Transverse colon (tissue), 4 donors: ENCODE results near the gene SEMA3C. TPM values are rescaled to one million over a fixed set of nuclear protein-coding genes. Genes with fewer than 3 reads are reported as not detected.

Experiments
- DNase-seq: peaks from one replicate; pipeline ENCODE4 v3.0.0-alpha.2; 2019
- H3K27ac ChIP-seq, 4 donors: fragments of 200-600 bp; sonication (generic); 2 replicates each; pipeline ENCODE4 v1.5.1; 2016 to 2018; ENCODE audit warnings: inconsistent platforms in 4 of 4
- H3K27me3 ChIP-seq: fragments of 200-600 bp; sonication (generic); 2 replicates; pipeline ENCODE4 v1.5.1; 2017; ENCODE audit warnings: inconsistent platforms
- H3K36me3 ChIP-seq, 4 donors: fragments of 200-600 bp; sonication (generic); 2 replicates each; pipeline ENCODE4 v1.5.1; 2017 to 2019; ENCODE audit warnings: inconsistent platforms in 4 of 4
- H3K4me1 ChIP-seq, 4 donors: fragments of 200-600 bp; sonication (generic); 2 replicates each; pipeline ENCODE4 v1.5.1; 2017 to 2020; ENCODE audit warnings: inconsistent platforms in 4 of 4
- H3K4me3 ChIP-seq, 4 donors: fragments of 200-600 bp; sonication (generic); 1 replicate in 1 of 4; 2 replicates in 3 of 4; pipeline versions ENCODE4 v1.5.1 to v1.6.1; 2017 to 2019; ENCODE audit warnings: inconsistent platforms in 4 of 4
- H3K9me3 ChIP-seq, 2 donors: fragments of 200-600 bp; sonication (generic); 2 replicates each; pipeline ENCODE4 v1.5.1; 2017 to 2019; ENCODE audit warnings: inconsistent platforms in 2 of 2
- CTCF ChIP-seq, 5 experiments: fragments of 200-600 bp in 3 of 5; fragments of 450-650 bp in 2 of 5; sonication (generic) in 3 of 5; IDR thresholded peaks; 1 replicate in 2 of 5; 2 replicates in 3 of 5; pipeline ENCODE4 v1.5.1; 2016 to 2017; ENCODE audit warnings: antibody characterized with exemption in 5 of 5, inconsistent platforms in 3 of 5, mild to moderate bottlenecking in 2 of 5, moderate library complexity in 1 of 5
- EP300 ChIP-seq: sonication (generic); formaldehyde crosslinking; IDR thresholded peaks from one replicate; pipeline ENCODE4 v1.6.1; 2017; ENCODE audit warnings: antibody characterized with exemption, low read depth
- POLR2A ChIP-seq: fragments of 450-650 bp; IDR thresholded peaks from one replicate; pipeline ENCODE4 v1.6.1; 2016; ENCODE audit warnings: antibody characterized with exemption, mild to moderate bottlenecking, moderate library complexity
- POLR2AphosphoS5 ChIP-seq, 3 donors: sonication (generic); formaldehyde crosslinking; IDR thresholded peaks; one replicate each; pipeline ENCODE4 v1.6.1; 2016; ENCODE audit warnings: antibody characterized with exemption in 3 of 3
- WGBS, 2 donors: methylation state at CpG; one replicate each; pipeline ENCODE4 v1.1.5; 2018; ENCODE audit warnings: low coverage in 1 of 2; 5-methylcytosine and 5-hydroxymethylcytosine counted together
- in situ Hi-C, 4 donors: fragments of 200-750 bp; cut with MboI; loops; one replicate each; pipeline versions ENCODE4 v1.15.0 to v1.15.1; 2017; ENCODE audit warnings: low sequenced_read_pairs in 3 of 4, low pct_ligation_motif_present in 1 of 4, low pct_unique_long_range_greater_than_20kb in 1 of 4
- intact Hi-C: fragments of 100-400 bp; cut with DNase I; formaldehyde crosslinking; loops from one replicate; pipeline ENCODE4 v1.15.1; 2023; ENCODE audit warnings: low total_unique reads
- total RNA-seq, 4 donors: library from RNA; depleted of rRNA; stranded (reverse); fragments of >200 nt; gene quantifications; one replicate each; pipeline ENCODE4 v1.1.0, GENCODE V29; 2016

Gene SEMA3C
- total RNA-seq, 4 donors from 2014 or later, result 34.0 to 83.8 (median 79.9) TPM

GRCh38 chr7:80781561-80781979, 137.3 kb downstream of the SEMA3C start:
- intact Hi-C loops (no loop called here), in situ Hi-C loops (no loop called here)
- TF ChIP-seq POLR2A (no peak), CTCF (IDR thresholded peaks at IDR 0.05) (peak in 1 of 5 experiments; percentile 8), POLR2AphosphoS5 (IDR thresholded peaks at IDR 0.05) (peak in 2 of 3 donors; percentile 28 to 56), EP300 (no peak)
- Histone ChIP-seq H3K27me3 (no peaks in the 10 kb centered on the region), H3K36me3 (no peaks in the 10 kb centered on the region), H3K9me3 (no peaks in the 10 kb centered on the region), H3K27ac (peak overlapping the region; percentile 8 to 64 (median 53)), H3K4me3 (no peak overlapping the region), H3K4me1 (peaks cover 0 to 17% (median 5%) of the 10 kb centered on the region in 4 donors)
- peak; percentile 22 for DNase-seq

- Histone ChIP-seq H3K9me3 (no peaks in the 10 kb centered on the region), H3K36me3 (no peaks in the 10 kb centered on the region), H3K27ac (peak overlapping the region; percentile 3 to 64 (median 53)), H3K4me3 (no peak overlapping the region), H3K27me3 (no peaks in the 10 kb centered on the region), H3K4me1 (peaks cover 0 to 17% (median 6%) of the 10 kb centered on the region in 4 donors)
- in situ Hi-C loops (no loop called here), intact Hi-C loops (no loop called here)
- DNase-seq, result no peak
- TF ChIP-seq CTCF (IDR thresholded peaks at IDR 0.05), result no peak
- TF ChIP-seq EP300, result no peak
- WGBS, 2 donors, result 39 to 67% methylated on average over 2 of the region's 2 CpGs
These were observed 137.7 kb downstream of the SEMA3C start for GRCh38 chr7:80781146-80781545.

- Histone ChIP-seq H3K27ac (peak overlapping the region in 3 of 4 donors; percentile 46 to 64 (median 60)), H3K9me3 (no peaks in the 10 kb centered on the region), H3K4me3 (no peak overlapping the region), H3K27me3 (no peaks in the 10 kb centered on the region), H3K36me3 (no peaks in the 10 kb centered on the region), H3K4me1 (peaks cover 0 to 25% (median 10%) of the 10 kb centered on the region in 4 donors)
- intact Hi-C loops, result no loop called here
- no peak for DNase-seq
- in situ Hi-C loops, result no loop called here
- WGBS, 2 donors, result 78 to 94% methylated on average over 2 of the region's 2 CpGs
- no peak for TF ChIP-seq POLR2AphosphoS5 (IDR thresholded peaks at IDR 0.05)
These were observed 139.4 kb downstream of the SEMA3C start for GRCh38 chr7:80779456-80779855.

- in situ Hi-C loops (no loop called here), intact Hi-C loops (no loop called here)
- TF ChIP-seq CTCF (IDR thresholded peaks at IDR 0.05) (no peak), POLR2AphosphoS5 (IDR thresholded peaks at IDR 0.05) (no peak), POLR2A (no peak), EP300 (no peak)
- H3K4me1 ChIP-seq, result peaks cover 0 to 34% (median 19%) of the 10 kb centered on the region in 4 donors
- peak overlapping the region in 1 of 4 donors; percentile 36 for H3K27ac ChIP-seq
- no peaks in the 10 kb centered on the region for H3K9me3 ChIP-seq
- WGBS, 2 donors, result 74 to 81% methylated on average over 3 of the region's 3 CpGs
- DNase-seq, result no peak
- no peaks in the 10 kb centered on the region for H3K27me3 ChIP-seq
- H3K36me3 ChIP-seq, result no peaks in the 10 kb centered on the region
- no peak overlapping the region for H3K4me3 ChIP-seq
These were observed 143.0 kb downstream of the SEMA3C start for GRCh38 chr7:80775897-80776296.

GRCh38 chr7:80775482-80775881, 143.4 kb downstream of the SEMA3C start:
- no peaks in the 10 kb centered on the region for H3K36me3 ChIP-seq
- in situ Hi-C loops (no loop called here), intact Hi-C loops (no loop called here)
- DNase-seq, result no peak
- no peaks in the 10 kb centered on the region for H3K27me3 ChIP-seq
- no peak for TF ChIP-seq POLR2A
- no peak for TF ChIP-seq CTCF (IDR thresholded peaks at IDR 0.05)
- no peak for TF ChIP-seq POLR2AphosphoS5 (IDR thresholded peaks at IDR 0.05)
- no peak for TF ChIP-seq EP300
- no peaks in the 10 kb centered on the region for H3K9me3 ChIP-seq
- H3K4me1 ChIP-seq, result peaks cover 0 to 31% (median 19%) of the 10 kb centered on the region in 4 donors
- peak overlapping the region in 1 of 4 donors; percentile 36 for H3K27ac ChIP-seq
- H3K4me3 ChIP-seq, result no peak overlapping the region
